Right atrium auricular region (tissue), 2 donors: Measurements from ENCODE around the gene RPA3. TPM values are rescaled to one million over a fixed set of nuclear protein-coding genes. Genes with fewer than 3 reads are reported as not detected.

ENCODE experiments used
- DNase-seq: peaks from one replicate; pipeline ENCODE4 v3.0.0-alpha.2; 2019; ENCODE audit warnings: low spot score
- H3K27ac ChIP-seq, 2 donors: fragments of 200-600 bp; sonication (generic); 1 replicate in 1 of 2; 2 replicates in 1 of 2; pipeline ENCODE4 v1.5.1; 2016 to 2019
- H3K27me3 ChIP-seq, 2 donors: fragments of 200-600 bp; sonication (generic); one replicate each; pipeline versions ENCODE4 v1.5.1 to v1.6.0; 2017 to 2019
- H3K36me3 ChIP-seq: fragments of 200-600 bp; sonication (generic); one replicate; pipeline ENCODE4 v1.5.1; 2016
- H3K4me1 ChIP-seq, 2 donors: fragments of 200-600 bp; sonication (generic); one replicate each; pipeline versions ENCODE4 v1.5.1 to v1.6.0; 2017 to 2019
- H3K4me3 ChIP-seq, 2 donors: fragments of 200-600 bp; sonication (generic); 1 replicate in 1 of 2; 2 replicates in 1 of 2; pipeline ENCODE4 v1.5.1; 2017 to 2019; ENCODE audit warnings: mild to moderate bottlenecking in 1 of 2, moderate library complexity in 1 of 2
- H3K9me3 ChIP-seq, 2 donors: fragments of 200-600 bp; sonication (generic); one replicate each; pipeline ENCODE4 v1.5.1; 2019
- total RNA-seq, 2 donors: library from RNA; depleted of rRNA; stranded (reverse); fragments of >200 nt; gene quantifications; one replicate each; pipeline ENCODE4 v1.1.0, GENCODE V29; 2016
- TF ChIP-seq, protein P1 (sequence below), 2 donors: fragments of 200-600 bp; sonication (generic); IDR thresholded peaks; one replicate each; pipeline ENCODE4 v1.5.1; 2019; ENCODE audit warnings: antibody characterized with exemption in 2 of 2

The RPA3 gene
- total RNA-seq, 2 donors from 2014 or later, result 15.6 to 18.0 TPM

DNA sequence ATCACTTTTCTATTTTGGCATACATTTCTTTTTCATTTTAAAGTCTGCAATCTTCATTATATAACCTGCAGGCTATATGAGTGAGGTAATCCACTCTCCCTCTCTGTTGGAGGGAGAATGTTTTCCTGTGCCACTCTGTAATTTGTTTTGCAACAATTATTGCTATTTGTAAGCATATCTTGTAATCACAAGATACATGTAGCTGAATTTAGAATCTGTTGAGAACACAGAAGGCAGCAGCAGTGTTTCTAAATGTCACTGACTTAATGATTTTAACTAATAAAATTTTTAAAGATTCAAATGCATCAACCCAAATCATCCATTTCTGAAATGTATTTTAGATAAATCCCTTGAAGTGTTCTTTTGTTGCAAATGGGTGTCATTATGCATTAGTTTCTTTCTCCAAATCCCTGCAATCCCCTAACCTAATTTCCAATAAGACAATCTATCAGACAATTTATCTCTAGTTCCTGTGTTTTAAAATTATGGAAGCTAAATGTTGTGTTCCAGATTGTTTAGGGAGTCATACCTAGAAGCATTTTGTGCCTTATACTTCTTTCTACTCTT is 97.7 kb downstream of the RPA3 start:
- H3K9me3 ChIP-seq, result no peaks in the 10 kb centered on the region
- no peaks in the 10 kb centered on the region for H3K36me3 ChIP-seq
- no peaks in the 10 kb centered on the region for H3K4me1 ChIP-seq
- H3K4me3 ChIP-seq, result no peak overlapping the region
- no peak for DNase-seq
- no peak overlapping the region for H3K27ac ChIP-seq
- H3K27me3 ChIP-seq, result no peaks in the 10 kb centered on the region
- TF ChIP-seq, protein P1, sequence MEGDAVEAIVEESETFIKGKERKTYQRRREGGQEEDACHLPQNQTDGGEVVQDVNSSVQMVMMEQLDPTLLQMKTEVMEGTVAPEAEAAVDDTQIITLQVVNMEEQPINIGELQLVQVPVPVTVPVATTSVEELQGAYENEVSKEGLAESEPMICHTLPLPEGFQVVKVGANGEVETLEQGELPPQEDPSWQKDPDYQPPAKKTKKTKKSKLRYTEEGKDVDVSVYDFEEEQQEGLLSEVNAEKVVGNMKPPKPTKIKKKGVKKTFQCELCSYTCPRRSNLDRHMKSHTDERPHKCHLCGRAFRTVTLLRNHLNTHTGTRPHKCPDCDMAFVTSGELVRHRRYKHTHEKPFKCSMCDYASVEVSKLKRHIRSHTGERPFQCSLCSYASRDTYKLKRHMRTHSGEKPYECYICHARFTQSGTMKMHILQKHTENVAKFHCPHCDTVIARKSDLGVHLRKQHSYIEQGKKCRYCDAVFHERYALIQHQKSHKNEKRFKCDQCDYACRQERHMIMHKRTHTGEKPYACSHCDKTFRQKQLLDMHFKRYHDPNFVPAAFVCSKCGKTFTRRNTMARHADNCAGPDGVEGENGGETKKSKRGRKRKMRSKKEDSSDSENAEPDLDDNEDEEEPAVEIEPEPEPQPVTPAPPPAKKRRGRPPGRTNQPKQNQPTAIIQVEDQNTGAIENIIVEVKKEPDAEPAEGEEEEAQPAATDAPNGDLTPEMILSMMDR (IDR thresholded peaks at IDR 0.05), result no peak

- Histone ChIP-seq H3K9me3 (no peaks in the 10 kb centered on the region), H3K36me3 (no peaks in the 10 kb centered on the region), H3K27ac (no peak overlapping the region), H3K4me1 (no peaks in the 10 kb centered on the region), H3K4me3 (no peak overlapping the region), H3K27me3 (no peaks in the 10 kb centered on the region)
- DNase-seq, result no peak
- TF ChIP-seq, protein P1 (IDR thresholded peaks at IDR 0.05), result no peak
Measured at GRCh38 chr7:7620236-7620635, 98.2 kb downstream of the RPA3 start.

- TF ChIP-seq, protein P1 (IDR thresholded peaks at IDR 0.05), result no peak
- Histone ChIP-seq H3K9me3 (no peaks in the 10 kb centered on the region), H3K27me3 (no peaks in the 10 kb centered on the region), H3K27ac (no peak overlapping the region), H3K4me1 (no peaks in the 10 kb centered on the region), H3K4me3 (no peak overlapping the region), H3K36me3 (no peaks in the 10 kb centered on the region)
- no peak for DNase-seq
Measured at GRCh38 chr7:7618410-7618809, 100.0 kb downstream of the RPA3 start.

DNA sequence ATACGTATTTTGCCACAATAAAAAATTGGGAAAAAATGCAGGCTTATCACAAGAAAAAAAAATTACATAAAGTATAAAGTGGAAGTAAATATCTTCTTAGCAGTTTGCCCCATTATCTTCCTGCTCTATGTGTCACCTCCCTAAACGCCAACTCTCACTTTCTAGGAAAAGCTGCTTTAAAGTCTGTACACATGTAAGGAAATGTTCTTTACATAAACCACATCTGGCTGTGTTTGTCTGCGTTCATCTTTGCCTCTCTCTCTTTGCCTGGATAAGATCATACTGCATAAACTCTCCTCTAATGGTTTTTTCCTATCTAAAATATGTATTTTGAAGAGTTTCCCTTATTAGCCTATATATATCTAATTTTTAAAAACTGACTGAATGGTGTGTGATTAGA is 100.9 kb downstream of the RPA3 start:
- TF ChIP-seq, protein P1 (IDR thresholded peaks at IDR 0.05), result no peak
- H3K4me3 ChIP-seq, result no peak overlapping the region
- no peaks in the 10 kb centered on the region for H3K27me3 ChIP-seq
- H3K9me3 ChIP-seq, result no peaks in the 10 kb centered on the region
- H3K36me3 ChIP-seq, result no peaks in the 10 kb centered on the region
- DNase-seq, result no peak
- no peak overlapping the region for H3K27ac ChIP-seq
- H3K4me1 ChIP-seq, result no peaks in the 10 kb centered on the region

DNA sequence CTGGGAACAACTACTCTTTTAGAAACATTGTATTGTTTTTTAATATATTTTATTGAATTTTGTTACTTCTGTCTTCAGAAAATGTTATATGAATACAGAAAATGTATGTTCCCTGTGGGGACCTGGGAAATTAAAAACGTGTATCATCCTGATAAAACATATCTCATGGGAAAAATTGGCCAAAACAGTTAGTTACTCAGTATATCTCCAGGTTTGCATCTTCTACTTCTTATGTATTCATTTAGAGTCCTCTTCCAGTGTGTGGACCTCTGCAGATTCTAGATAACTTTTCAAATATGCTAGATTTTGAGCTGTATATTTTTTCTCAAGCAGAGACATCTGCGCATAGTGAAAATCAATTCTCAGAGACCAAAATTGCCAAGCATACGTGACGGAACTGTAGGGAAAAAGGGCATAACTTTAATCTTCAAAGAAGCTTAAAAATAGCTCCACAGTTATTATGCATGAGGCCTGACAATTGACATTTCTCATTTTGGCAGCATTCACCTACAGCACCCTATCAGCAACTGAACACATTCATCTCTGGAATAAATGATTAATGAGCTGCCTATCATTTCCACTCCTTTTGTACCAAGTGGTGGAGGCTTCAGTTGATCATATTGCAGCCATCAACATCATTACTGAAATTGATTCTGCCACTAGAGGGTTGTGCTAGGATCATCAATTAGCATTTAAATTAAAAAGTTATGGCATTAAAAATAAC is 104.2 kb downstream of the RPA3 start:
- no peak for DNase-seq
- Histone ChIP-seq H3K27ac (no peak overlapping the region), H3K36me3 (no peaks in the 10 kb centered on the region), H3K9me3 (no peaks in the 10 kb centered on the region), H3K4me1 (no peaks in the 10 kb centered on the region), H3K4me3 (no peak overlapping the region), H3K27me3 (no peaks in the 10 kb centered on the region)
- TF ChIP-seq, protein P1 (IDR thresholded peaks at IDR 0.05), result no peak
